NCI-H748 (cell line): Measurements from ENCODE around the gene GM2A.
A peak's percentile ranks its signal among the peaks of the same experiment; 100 is the strongest.
"Not testable (repeated sequence)": the region's sequence is repeated elsewhere in the genome, so short reads cannot be mapped to it uniquely, and the experiment has no call there.

Experiments used
- DNase-seq: peaks from one replicate; lab custom pipeline; 2025; ENCODE audit not compliant: unreplicated experiment; lab: John Stamatoyannopoulos, UW

The GM2A gene

GRCh38 chr5:151227918-151228447 is 25.0 kb upstream of the GM2A start:
- no peak for DNase-seq

- no peak for DNase-seq
Measured at GRCh38 chr5:151228986-151229385, 24.0 kb upstream of the GM2A start.

GRCh38 chr5:151230048-151230680 is 22.8 kb upstream of the GM2A start:
- DNase-seq, result no peak

GRCh38 chr5:151231359-151231758 is 21.6 kb upstream of the GM2A start:
- no peak for DNase-seq

GRCh38 chr5:151233616-151234085 is 19.3 kb upstream of the GM2A start:
- DNase-seq, result no peak

- DNase-seq, result peak; percentile 14
Measured at GRCh38 chr5:151234476-151235238, 18.3 kb upstream of the GM2A start.

GRCh38 chr5:151235239-151235571 is 17.8 kb upstream of the GM2A start:
- DNase-seq, result not testable (repeated sequence)

GRCh38 chr5:151236888-151237287 is 16.1 kb upstream of the GM2A start:
- no peak for DNase-seq

- DNase-seq, result no peak
Measured at GRCh38 chr5:151237685-151238084, 15.3 kb upstream of the GM2A start.

- DNase-seq, result no peak
Measured at GRCh38 chr5:151238303-151238741, 14.7 kb upstream of the GM2A start.

- DNase-seq, result peak; percentile 49
Measured at GRCh38 chr5:151239237-151239861, 13.6 kb upstream of the GM2A start.

- DNase-seq, result not testable (repeated sequence)
Measured at GRCh38 chr5:151240268-151240835, 12.6 kb upstream of the GM2A start.

- DNase-seq, result peak; percentile 45
Measured at GRCh38 chr5:151240924-151241635, 11.9 kb upstream of the GM2A start.

GRCh38 chr5:151243127-151243526 is 9.9 kb upstream of the GM2A start:
- DNase-seq, result no peak

GRCh38 chr5:151243564-151243963 is 9.4 kb upstream of the GM2A start:
- DNase-seq, result no peak

GRCh38 chr5:151244206-151244605 is 8.8 kb upstream of the GM2A start:
- no peak for DNase-seq

- DNase-seq, result no peak
Measured at GRCh38 chr5:151245680-151246219, 7.2 kb upstream of the GM2A start.

- DNase-seq, result no peak
Measured at GRCh38 chr5:151248651-151249050, 4.3 kb upstream of the GM2A start.

GRCh38 chr5:151249281-151249680 is 3.7 kb upstream of the GM2A start:
- no peak for DNase-seq

- no peak for DNase-seq
Measured at GRCh38 chr5:151250346-151251000, 2.5 kb upstream of the GM2A start.
